Activated CD8-positive, alpha-beta T cell treated with anti-CD3 and anti-CD28 coated beads for 36 hours (primary cell): ENCODE measurements around the gene ARHGAP12. TPM values are rescaled to one million over a fixed set of nuclear protein-coding genes. Genes with fewer than 3 reads are reported as not detected.

ENCODE experiments used
- ATAC-seq: fragments of 200-7000 bp; cut with Tn5 transposase; one replicate; pipeline ENCODE4 v1.10.0; 2021; ENCODE audit warnings: mild to moderate bottlenecking, moderate library complexity
- CTCF ChIA-PET: fragments of 350-600 bp; sonication (Branson Sonifier 250); formaldehyde crosslinking; loops from one replicate; lab custom pipeline; 2021; ENCODE audit warnings: antibody characterized with exemption; lab: Charles Lee
- POLR2A ChIA-PET: fragments of 350-600 bp; sonication (Branson Sonifier 250); formaldehyde crosslinking; loops from one replicate; lab custom pipeline; 2021; ENCODE audit warnings: antibody characterized with exemption; lab: Charles Lee
- DNase-seq: peaks from one replicate; pipeline ENCODE4 v3.0.0-alpha.2; 2020
- H3K27ac Mint-ChIP-seq: one replicate; pipeline ENCODE4 v1.8.0; 2021; ENCODE audit warnings: mild to moderate bottlenecking, mixed read lengths
- H3K27me3 Mint-ChIP-seq: one replicate; pipeline ENCODE4 v1.8.0; 2021; ENCODE audit warnings: mixed read lengths
- H3K36me3 Mint-ChIP-seq: one replicate; pipeline ENCODE4 v1.8.0; 2021; ENCODE audit warnings: low read depth, mixed read lengths
- H3K4me1 Mint-ChIP-seq: one replicate; pipeline ENCODE4 v1.8.0; 2021; ENCODE audit warnings: low read depth, mixed read lengths
- H3K4me3 Mint-ChIP-seq: one replicate; pipeline ENCODE4 v1.8.0; 2021; ENCODE audit warnings: mild to moderate bottlenecking, moderate library complexity, mixed read lengths
- H3K9me3 Mint-ChIP-seq: one replicate; pipeline ENCODE4 v1.8.0; 2021; ENCODE audit warnings: mixed read lengths
- intact Hi-C: fragments of 100-400 bp; cut with micrococcal nuclease; formaldehyde crosslinking; loops from one replicate; pipeline ENCODE4 v1.10.0; 2022
- total RNA-seq, 2 experiments: library from RNA; stranded (reverse); gene quantifications; one replicate each; pipeline ENCODE4 v1.2.3, GENCODE V29; 2021
- TF ChIP-seq, protein P1 (sequence below): fragments of 200-600 bp; IDR thresholded peaks from one replicate; pipeline ENCODE4 v1.8.0; 2022; ENCODE audit warnings: antibody characterized with exemption, mild to moderate bottlenecking

The ARHGAP12 gene
- total RNA-seq, 2 experiments from 2014 or later: 4.0 to 4.3 TPM

GRCh38 chr10:31799181-31799580, 129.4 kb downstream of the ARHGAP12 start:
- Mint-ChIP-seq H3K4me1 (no peaks in the 10 kb centered on the region), H3K36me3 (no peaks in the 10 kb centered on the region)

DNA sequence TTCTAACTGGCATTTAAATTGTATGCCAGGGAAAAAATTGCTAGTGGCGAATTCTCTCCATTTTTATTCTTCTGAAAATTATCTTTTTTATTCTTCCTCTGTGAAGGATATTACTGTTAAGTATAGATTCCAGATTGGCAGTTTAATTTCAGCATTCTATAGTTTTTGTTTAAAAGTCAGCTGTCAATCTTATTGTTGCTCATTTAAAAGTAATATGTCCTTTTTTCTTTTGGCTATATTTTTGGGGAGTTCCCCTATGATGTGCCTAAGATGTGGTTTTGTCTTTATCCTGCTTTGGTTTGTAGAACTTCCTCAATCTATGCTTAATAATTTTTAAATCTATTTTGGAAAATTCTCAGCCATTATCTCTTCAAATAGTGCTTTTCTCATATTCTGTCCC, 135.9 kb downstream of the ARHGAP12 start:
- CTCF ChIA-PET: interaction anchor here (0.6 kb wide), 1 partner anchor 22 kb away, joined by 3 read pairs; no protein-coding TSS in a partner anchor

More at GRCh38 chr10:31799181-31799580, 129.4 kb downstream of the ARHGAP12 start:
- ChIA-PET POLR2A (no interaction called here), CTCF (interaction anchor here (1.5 kb wide), 1 partner anchor 1015 kb away, joined by 4 read pairs; no protein-coding TSS in a partner anchor)
- Mint-ChIP-seq H3K9me3 (no peaks in the 10 kb centered on the region), H3K4me3 (no peak overlapping the region), H3K27me3 (no peaks in the 10 kb centered on the region), H3K27ac (no peak overlapping the region)
- intact Hi-C loops: no loop called here
- ATAC-seq (no peak), DNase-seq (no peak)
- TF ChIP-seq, protein P1, sequence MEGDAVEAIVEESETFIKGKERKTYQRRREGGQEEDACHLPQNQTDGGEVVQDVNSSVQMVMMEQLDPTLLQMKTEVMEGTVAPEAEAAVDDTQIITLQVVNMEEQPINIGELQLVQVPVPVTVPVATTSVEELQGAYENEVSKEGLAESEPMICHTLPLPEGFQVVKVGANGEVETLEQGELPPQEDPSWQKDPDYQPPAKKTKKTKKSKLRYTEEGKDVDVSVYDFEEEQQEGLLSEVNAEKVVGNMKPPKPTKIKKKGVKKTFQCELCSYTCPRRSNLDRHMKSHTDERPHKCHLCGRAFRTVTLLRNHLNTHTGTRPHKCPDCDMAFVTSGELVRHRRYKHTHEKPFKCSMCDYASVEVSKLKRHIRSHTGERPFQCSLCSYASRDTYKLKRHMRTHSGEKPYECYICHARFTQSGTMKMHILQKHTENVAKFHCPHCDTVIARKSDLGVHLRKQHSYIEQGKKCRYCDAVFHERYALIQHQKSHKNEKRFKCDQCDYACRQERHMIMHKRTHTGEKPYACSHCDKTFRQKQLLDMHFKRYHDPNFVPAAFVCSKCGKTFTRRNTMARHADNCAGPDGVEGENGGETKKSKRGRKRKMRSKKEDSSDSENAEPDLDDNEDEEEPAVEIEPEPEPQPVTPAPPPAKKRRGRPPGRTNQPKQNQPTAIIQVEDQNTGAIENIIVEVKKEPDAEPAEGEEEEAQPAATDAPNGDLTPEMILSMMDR: no peak

GRCh38 chr10:31789555-31789954, 139.1 kb downstream of the ARHGAP12 start:
- H3K9me3 Mint-ChIP-seq: peaks cover 7% of the 10 kb centered on the region
- no peak for ATAC-seq
- H3K27ac Mint-ChIP-seq: no peak overlapping the region
- no peaks in the 10 kb centered on the region for H3K4me1 Mint-ChIP-seq
- no peak for DNase-seq
- H3K36me3 Mint-ChIP-seq: no peaks in the 10 kb centered on the region
- POLR2A ChIA-PET: no interaction called here
- H3K27me3 Mint-ChIP-seq: peaks cover 3% of the 10 kb centered on the region
- intact Hi-C loops: no loop called here
- no peak overlapping the region for H3K4me3 Mint-ChIP-seq
- CTCF ChIA-PET: no interaction called here
- TF ChIP-seq, protein P1: no peak

More for the DNA sequence above, 135.9 kb downstream of the ARHGAP12 start:
- Mint-ChIP-seq H3K4me3 (no peak overlapping the region), H3K27me3 (peaks cover 3% of the 10 kb centered on the region), H3K27ac (no peak overlapping the region), H3K9me3 (peaks cover 7% of the 10 kb centered on the region), H3K4me1 (no peaks in the 10 kb centered on the region), H3K36me3 (no peaks in the 10 kb centered on the region)
- intact Hi-C loops: no loop called here
- DNase-seq: no peak
- POLR2A ChIA-PET: no interaction called here
- TF ChIP-seq, protein P1: no peak
- ATAC-seq: no peak

GRCh38 chr10:31782701-31783100, 145.9 kb downstream of the ARHGAP12 start:
- ATAC-seq (no peak), DNase-seq (no peak)
- Mint-ChIP-seq H3K27me3 (no peaks in the 10 kb centered on the region), H3K4me1 (no peaks in the 10 kb centered on the region), H3K27ac (no peak overlapping the region), H3K9me3 (no peaks in the 10 kb centered on the region), H3K4me3 (no peak overlapping the region), H3K36me3 (no peaks in the 10 kb centered on the region)
- intact Hi-C loops: no loop called here
- CTCF ChIA-PET: interaction anchor here (2.3 kb wide), 1 partner anchor 13 kb away, joined by 13 read pairs; no protein-coding TSS in a partner anchor
- TF ChIP-seq, protein P1: no peak
- POLR2A ChIA-PET: no interaction called here

DNA sequence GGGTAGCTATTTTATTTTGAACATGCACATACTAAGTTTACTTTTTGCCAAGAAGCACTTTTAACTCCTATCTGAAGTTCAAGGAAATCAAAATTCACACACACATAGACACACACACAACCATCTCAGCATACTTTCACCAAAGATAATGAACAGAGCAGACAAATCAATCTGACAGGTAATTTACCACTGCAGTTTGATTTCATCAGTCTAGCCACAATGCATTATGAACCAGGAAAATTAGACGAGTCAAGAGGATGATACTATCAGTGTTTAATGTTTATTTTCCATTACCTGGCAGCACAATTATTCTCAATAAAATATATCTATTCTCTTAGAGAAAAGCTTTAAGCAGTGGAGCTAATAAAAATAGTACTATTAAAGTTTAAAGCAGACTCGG, 147.9 kb downstream of the ARHGAP12 start:
- ChIA-PET CTCF (interaction anchor here (1.5 to 2.3 kb wide), 2 partner anchors 11 to 27 kb away, joined by 4 to 13 read pairs; no protein-coding TSS in a partner anchor), POLR2A (no interaction called here)
- H3K27me3 Mint-ChIP-seq: no peaks in the 10 kb centered on the region
- DNase-seq (no peak), ATAC-seq (no peak)
- intact Hi-C loops: no loop called here
- TF ChIP-seq, protein P1: no peak
- H3K27ac Mint-ChIP-seq: no peak overlapping the region
- H3K36me3 Mint-ChIP-seq: no peaks in the 10 kb centered on the region
- no peaks in the 10 kb centered on the region for H3K9me3 Mint-ChIP-seq
- no peaks in the 10 kb centered on the region for H3K4me1 Mint-ChIP-seq
- H3K4me3 Mint-ChIP-seq: no peak overlapping the region
